ENCODE results near the gene WDR53.

DNA sequence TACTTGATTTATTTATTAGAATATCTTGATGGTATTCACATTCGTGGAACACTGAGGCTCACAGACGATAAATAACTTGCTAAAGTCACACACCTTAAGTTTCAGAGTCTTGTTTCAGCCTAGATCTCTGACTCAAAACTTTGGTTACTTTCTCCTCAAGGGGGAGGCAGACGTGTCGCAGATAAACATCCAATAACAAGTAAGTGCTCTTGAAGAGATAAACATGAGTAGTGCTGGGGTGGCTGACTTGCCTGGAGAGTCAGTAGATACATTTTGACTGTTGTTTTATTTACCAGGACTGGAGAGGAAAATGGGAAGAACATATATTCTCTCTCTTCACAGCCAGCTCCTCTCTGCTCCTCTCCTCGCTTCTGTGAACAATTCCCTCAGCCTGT, 31.4 kb upstream of the WDR53 start:
- TF ChIP-seq, protein P1, sequence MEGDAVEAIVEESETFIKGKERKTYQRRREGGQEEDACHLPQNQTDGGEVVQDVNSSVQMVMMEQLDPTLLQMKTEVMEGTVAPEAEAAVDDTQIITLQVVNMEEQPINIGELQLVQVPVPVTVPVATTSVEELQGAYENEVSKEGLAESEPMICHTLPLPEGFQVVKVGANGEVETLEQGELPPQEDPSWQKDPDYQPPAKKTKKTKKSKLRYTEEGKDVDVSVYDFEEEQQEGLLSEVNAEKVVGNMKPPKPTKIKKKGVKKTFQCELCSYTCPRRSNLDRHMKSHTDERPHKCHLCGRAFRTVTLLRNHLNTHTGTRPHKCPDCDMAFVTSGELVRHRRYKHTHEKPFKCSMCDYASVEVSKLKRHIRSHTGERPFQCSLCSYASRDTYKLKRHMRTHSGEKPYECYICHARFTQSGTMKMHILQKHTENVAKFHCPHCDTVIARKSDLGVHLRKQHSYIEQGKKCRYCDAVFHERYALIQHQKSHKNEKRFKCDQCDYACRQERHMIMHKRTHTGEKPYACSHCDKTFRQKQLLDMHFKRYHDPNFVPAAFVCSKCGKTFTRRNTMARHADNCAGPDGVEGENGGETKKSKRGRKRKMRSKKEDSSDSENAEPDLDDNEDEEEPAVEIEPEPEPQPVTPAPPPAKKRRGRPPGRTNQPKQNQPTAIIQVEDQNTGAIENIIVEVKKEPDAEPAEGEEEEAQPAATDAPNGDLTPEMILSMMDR (IDR thresholded peaks at IDR 0.05; ENCODE audit: insufficient read depth, low read length): no peak
- TF ChIP-seq SPI1 (IDR thresholded peaks at IDR 0.05; ENCODE audit: borderline replicate concordance, low read depth): no peak
